Fibroblast of villous mesenchyme (primary cell): Measurements from ENCODE around the gene RC3H2. TPM values are rescaled to one million over a fixed set of nuclear protein-coding genes. Genes with fewer than 3 reads are reported as not detected.
A peak's percentile ranks its signal among the peaks of the same experiment; 100 is the strongest.
"Not testable (repeated sequence)": the region's sequence is repeated elsewhere in the genome, so short reads cannot be mapped to it uniquely, and the experiment has no call there.

Source experiments
- DNase-seq: peaks from one replicate; pipeline ENCODE4 v3.0.0-alpha.2; 2010; ENCODE audit warnings: low read depth
- H3K4me3 ChIP-seq: 2 replicates; pipeline ENCODE4 v1.5.1; 2011; ENCODE audit warnings: low read depth, mild to moderate bottlenecking, low read length
- total RNA-seq: library from RNA; depleted of rRNA; stranded (reverse); fragments of >200 nt; gene quantifications from 2 replicates; pipeline ENCODE4 v1.2.3, GENCODE V29; 2012
- TF ChIP-seq, protein P1 (sequence below): IDR thresholded peaks from 2 replicates; pipeline ENCODE4 v1.5.1; 2012; ENCODE audit warnings: low read depth, mild to moderate bottlenecking, low read length; ENCODE audit not compliant: insufficient read depth

Gene RC3H2
- total RNA-seq, 1 donor, result 67.8 TPM

DNA sequence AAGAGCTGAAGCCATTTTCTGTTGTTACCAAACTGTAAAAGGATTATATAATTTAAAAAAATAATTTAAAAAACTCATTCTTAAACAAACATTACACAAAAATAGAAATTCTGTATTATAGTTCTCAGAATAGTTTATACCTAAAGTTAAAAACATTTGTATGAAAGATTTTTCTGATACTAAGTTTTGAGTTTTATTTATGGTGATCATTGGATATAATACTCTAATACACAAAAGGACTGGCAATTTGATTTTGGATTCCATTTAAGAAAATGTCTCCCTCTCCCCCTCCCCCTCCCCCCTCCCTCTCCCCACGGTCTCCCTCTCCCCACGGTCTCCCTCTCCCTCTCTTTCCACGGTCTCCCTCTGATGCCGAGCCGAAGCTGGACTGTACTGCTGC is 39.1 kb downstream of the RC3H2 start:
- TF ChIP-seq, protein P1, sequence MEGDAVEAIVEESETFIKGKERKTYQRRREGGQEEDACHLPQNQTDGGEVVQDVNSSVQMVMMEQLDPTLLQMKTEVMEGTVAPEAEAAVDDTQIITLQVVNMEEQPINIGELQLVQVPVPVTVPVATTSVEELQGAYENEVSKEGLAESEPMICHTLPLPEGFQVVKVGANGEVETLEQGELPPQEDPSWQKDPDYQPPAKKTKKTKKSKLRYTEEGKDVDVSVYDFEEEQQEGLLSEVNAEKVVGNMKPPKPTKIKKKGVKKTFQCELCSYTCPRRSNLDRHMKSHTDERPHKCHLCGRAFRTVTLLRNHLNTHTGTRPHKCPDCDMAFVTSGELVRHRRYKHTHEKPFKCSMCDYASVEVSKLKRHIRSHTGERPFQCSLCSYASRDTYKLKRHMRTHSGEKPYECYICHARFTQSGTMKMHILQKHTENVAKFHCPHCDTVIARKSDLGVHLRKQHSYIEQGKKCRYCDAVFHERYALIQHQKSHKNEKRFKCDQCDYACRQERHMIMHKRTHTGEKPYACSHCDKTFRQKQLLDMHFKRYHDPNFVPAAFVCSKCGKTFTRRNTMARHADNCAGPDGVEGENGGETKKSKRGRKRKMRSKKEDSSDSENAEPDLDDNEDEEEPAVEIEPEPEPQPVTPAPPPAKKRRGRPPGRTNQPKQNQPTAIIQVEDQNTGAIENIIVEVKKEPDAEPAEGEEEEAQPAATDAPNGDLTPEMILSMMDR, result no peak
- H3K4me3 ChIP-seq, result no peak overlapping the region
- DNase-seq, result no peak

- TF ChIP-seq, protein P1, result no peak
- no peak overlapping the region for H3K4me3 ChIP-seq
- DNase-seq, result no peak
Measured at GRCh38 chr9:122865300-122865699, 39.9 kb downstream of the RC3H2 start.

GRCh38 chr9:122863407-122863806 is 41.8 kb downstream of the RC3H2 start:
- no peak overlapping the region for H3K4me3 ChIP-seq
- TF ChIP-seq, protein P1, result no peak
- no peak for DNase-seq

DNA sequence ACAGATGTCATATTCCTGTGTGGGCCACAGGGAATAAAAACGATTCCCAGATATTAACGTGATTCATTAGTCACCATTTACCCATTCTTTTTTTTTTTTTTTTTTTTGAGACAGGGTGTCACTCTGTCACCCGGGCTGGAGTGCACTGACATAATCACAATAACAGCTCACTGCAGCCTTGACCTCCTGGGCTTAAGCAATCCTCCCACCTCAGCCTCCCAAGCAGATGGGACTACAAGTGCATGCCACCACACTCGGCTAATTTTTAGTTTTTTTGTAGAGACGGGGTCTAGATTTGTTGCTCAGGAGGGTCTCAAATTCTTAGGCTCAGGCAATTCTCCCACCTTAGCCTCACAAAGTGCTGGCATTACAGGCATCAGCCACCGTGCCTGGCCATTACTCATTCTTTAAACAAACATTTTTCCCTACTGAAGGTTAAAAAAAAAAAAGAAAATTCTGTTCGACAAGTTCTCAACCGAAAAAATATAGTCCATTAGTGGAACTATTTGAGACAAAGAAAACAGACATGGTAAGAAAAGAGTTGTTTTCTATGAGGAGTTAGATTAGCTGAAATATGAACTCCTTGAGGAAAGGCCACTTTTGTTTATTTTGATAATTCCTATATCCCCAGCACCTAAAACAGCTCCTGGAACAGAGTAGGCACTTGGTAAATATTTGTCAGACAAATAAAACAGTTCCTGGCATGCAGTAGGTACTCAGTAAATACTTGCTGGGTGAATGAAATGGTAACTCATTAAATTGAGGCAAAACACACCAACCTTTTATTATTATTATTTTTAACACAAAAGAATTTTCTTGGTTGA is 44.6 kb downstream of the RC3H2 start:
- no peak overlapping the region for H3K4me3 ChIP-seq
- TF ChIP-seq, protein P1, result no peak
- peak; percentile 14 for DNase-seq

GRCh38 chr9:122857815-122858214 is 47.3 kb downstream of the RC3H2 start:
- no peak for DNase-seq
- TF ChIP-seq, protein P1, result no peak

GRCh38 chr9:122852085-122852786 is 52.9 kb downstream of the RC3H2 start:
- DNase-seq, H3K4me3 ChIP-seq: not testable (repeated sequence)

More at GRCh38 chr9:122857815-122858214, 47.3 kb downstream of the RC3H2 start:
- no peak overlapping the region for H3K4me3 ChIP-seq

DNA sequence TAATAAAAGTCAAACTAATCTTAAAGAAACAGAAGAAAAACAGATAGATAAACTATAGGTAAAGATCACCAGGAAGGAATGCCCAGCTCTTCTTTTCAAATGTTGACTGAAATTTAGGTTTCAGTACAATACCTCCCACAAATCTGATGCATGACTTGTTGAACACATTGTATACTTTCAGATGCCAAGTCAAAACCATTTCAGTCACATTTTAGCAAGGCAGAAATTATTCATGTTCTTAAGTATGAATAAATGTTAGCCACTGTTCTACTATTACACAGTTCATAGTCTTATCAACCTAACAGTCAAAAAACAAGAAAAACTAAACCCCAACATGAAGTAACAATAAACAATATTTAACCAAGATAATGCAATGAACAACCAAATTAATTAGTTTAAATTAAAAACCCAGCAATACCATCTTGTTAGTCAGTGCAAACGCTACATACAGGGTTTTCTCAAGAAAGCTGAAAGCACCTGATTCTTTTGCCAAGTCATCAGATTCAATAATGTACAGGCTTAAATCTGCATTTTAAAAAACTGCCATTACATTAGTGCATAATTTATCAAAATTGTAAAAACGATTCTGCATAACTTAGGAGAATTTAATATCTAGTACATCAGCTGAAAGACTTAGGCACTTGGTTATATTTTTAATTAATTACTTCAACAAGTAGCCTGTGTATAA is 56.8 kb downstream of the RC3H2 start:
- TF ChIP-seq, protein P1, result no peak
- DNase-seq, result no peak

More for the DNA sequence above, 56.8 kb downstream of the RC3H2 start:
- no peak overlapping the region for H3K4me3 ChIP-seq
